GM12872 (cell line): ENCODE measurements around the gene NKD1.

ENCODE experiments used
- CTCF ChIP-seq: IDR thresholded peaks from 3 replicates; pipeline ENCODE4 v1.5.1; 2011; ENCODE audit warnings: low read depth, mild to moderate bottlenecking, low read length, moderate library complexity; ENCODE audit not compliant: insufficient read depth

The NKD1 gene

GRCh38 chr16:50685462-50686063 is 137.4 kb downstream of the NKD1 start:
- TF ChIP-seq CTCF = no peak

- TF ChIP-seq CTCF = no peak
Measured at GRCh38 chr16:50688083-50688482, 139.9 kb downstream of the NKD1 start.

GRCh38 chr16:50688867-50689266 is 140.7 kb downstream of the NKD1 start:
- TF ChIP-seq CTCF = no peak

- no peak for TF ChIP-seq CTCF
Measured at GRCh38 chr16:50690177-50690576, 142.0 kb downstream of the NKD1 start.

- TF ChIP-seq CTCF = no peak
Measured at GRCh38 chr16:50692644-50692998, 144.4 kb downstream of the NKD1 start.

GRCh38 chr16:50692999-50693781 is 145.0 kb downstream of the NKD1 start, which contains the start of gene NOD2:
NOD2 (plus strand) TSS chr16:50693606; CDS start chr16:50699496, 5,890 bp downstream.
- no peak for TF ChIP-seq CTCF

- no peak for TF ChIP-seq CTCF
Measured at GRCh38 chr16:50694206-50694605, 146.0 kb downstream of the NKD1 start.
